Hypothalamus (tissue), 51 donors: ENCODE results near the gene YPEL2.
A peak's percentile ranks its signal among the peaks of the same experiment; 100 is the strongest.
"Not testable (repeated sequence)": the region's sequence is repeated elsewhere in the genome, so short reads cannot be mapped to it uniquely, and the experiment has no call there.

Experiments
- DNase-seq, 51 donors: peaks; one replicate each; lab custom pipeline; 2025; lab: John Stamatoyannopoulos, UW

Gene YPEL2, protein sequence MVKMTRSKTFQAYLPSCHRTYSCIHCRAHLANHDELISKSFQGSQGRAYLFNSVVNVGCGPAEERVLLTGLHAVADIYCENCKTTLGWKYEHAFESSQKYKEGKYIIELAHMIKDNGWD

DNA sequence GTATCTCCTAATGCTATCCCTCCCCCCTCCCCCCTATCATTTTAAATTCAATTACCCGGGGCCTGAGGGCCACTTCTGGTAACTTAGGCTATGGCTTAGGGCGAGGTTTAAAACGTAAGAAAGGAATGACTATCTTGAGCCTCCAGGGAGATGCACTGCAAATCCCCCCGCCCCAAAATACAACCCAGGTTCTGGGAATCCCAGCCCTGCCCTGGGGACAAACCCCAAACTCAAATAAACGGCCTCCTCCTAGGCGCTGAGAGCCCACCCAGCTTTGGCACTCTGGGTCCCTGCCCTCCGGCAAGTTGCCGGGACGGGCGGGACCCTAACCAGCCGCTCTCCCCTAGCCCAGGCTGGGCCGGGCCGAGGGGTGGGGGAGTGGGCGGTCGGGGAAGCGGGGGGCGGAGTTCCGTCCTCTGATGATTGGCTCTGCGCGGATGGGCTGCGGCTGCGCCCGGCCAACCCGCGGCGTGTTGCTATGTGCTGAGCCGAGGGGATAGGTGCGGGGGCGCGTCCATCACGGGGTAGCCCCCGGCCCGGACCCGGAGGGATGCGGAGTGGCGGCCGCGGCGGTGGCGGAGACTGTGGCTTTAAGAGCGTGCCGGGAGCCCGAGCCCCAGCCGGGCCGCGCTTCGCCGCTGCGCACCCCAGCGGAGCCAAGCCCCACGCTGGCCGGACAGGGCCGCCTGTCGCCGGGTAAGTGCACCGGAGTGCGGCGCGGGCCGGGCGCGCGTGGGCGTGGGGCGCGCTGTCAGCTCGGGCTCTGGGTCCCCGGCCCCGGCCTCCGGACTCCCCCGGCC is at the start of gene YPEL2:
TSS of gene YPEL2 (plus strand) at position 527 of the 800 bp plus-strand sequence. CDS start 21,755 bp downstream, outside the sequence.
- DNase-seq = peak; percentile 41 to 99 (median 93)

DNA sequence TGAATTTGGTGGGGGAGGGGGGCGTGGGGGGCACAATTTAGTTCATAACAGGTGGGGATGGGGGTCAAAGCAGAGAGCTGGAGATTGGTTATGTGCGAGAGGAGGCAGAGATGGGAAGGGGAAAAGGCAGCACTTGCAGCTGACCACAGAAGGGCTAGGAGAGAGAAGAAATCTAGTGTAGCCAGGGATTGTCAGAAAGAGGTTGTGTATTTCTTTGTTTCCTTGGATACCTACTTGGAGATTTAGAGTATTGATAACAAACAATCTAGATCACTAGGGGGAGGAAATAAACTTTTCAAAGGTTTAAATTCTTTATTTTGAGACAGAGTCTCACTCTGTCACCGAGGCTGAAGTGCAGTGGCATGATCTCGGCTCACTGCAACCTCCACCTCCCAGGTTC is 47.1 kb upstream of the YPEL2 start:
- no peak for DNase-seq

DNA sequence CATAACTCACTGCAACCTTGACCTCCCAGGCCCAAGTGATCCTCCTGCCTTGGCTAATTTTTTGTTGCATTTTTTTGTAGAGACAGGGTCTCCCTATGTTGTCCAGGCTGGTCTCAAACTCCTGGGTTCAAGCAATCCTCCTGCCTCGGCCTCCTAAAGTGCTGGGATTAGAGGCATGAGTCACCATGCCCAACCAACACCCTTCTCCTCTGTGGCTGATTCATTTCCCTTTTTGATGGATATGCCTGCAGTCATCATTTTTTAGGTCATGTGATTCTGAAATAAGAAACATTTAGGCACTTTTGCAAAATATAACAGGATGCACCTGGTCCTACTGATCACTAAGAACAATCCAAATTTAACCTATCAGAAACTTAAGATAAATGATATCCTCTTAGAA is 44.0 kb upstream of the YPEL2 start:
- DNase-seq = no peak

DNA sequence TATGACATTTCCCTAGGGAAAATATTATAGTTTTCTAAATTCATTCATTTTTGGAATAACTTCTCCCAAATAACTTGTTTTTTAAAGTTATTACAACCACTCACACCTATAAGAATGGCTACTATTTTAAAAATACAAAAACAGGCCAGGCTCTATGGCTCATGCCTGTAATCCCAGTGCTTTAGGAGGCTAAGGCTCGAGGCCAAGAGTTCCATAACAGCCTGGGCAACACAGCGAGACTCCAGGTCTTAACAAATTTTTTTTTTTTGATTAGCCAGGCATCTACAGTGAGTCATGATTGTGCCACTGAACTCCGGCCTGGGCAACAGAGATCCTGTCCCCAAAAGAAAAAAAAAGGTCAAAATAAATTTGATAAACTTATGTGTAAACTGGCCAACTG is 43.6 kb upstream of the YPEL2 start:
- DNase-seq = no peak

DNA sequence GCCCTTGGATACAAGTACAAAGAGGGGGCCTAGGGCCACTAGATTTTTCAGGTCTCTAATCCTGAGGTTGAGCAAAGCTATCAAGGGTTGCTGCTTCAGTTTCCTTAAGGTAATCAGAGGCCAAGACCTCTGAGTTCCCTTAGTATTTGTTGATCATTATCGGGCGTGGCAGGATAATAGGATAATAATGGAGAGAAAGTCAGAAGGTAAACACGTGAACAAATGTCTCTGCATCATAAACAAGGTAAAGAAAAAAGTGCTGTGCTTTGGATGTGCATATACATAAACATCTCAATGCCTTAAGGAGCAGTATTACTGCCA is 41.5 kb upstream of the YPEL2 start:
- DNase-seq = no peak

DNA sequence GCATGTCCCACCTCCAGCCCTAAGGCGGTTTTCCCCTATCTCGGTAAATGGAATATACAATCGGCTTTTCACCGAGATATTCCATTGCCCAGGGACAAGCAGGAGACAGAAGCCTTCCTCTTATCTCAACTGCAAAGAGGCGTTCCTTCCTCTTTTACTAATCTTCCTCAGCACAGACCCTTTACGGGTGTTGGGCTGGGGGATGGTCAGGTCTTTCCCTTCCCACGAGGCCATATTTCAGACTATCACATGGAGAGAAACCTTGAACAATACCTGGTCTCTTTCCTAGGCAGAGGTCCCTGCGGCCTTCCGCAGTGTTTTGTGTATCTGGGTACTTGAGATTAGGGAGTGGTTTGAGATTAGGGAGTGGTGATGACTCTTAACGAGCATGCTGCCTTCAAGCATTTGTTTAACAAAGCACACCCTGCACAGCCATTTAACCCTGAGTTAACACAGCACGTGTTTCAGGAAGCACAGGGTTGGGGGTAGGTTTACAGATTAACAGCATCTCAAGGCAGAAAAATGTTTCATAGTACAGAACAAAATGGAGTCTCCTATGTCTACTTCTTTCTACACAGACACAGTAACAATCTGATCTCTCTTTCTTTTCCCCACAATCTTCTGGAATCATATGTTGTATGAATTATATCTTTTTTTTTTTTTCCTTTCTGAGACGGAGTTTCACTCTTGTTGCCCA is 41.0 kb upstream of the YPEL2 start:
- DNase-seq = not testable (repeated sequence)

DNA sequence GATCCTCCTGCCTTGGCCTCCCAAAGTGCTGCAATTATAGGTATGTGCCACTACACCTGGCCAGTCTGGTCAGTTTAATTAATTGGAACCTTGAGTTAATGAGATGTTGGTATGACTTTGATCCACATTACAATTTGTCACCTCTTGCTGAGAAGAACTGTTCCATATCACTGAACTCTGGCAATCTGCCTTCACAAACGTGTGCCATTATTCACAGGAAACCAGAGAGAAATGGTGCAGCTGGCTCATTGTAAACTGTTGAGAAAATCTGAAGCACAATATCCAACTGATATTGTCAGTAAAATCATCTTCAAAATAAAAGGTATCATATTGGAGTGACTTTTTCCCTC is 39.3 kb upstream of the YPEL2 start:
- no peak for DNase-seq

DNA sequence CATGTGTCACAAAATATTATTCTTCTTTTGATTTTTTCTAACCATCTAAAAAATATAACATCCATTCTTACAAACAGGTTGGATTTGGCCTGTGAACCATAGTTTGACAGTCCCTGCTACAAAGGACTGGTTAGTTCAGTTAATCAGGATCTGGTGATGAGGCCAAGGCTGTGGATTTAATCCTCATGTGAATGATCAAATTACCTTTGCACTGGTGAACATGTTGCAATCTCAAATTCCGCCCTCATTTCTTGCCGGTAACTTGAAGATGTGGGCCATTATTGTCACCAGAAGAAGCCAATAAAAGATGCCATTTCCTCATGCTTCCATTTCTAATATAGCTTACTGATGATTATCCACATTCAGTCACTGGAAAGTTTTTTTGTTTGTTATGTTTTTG is 35.3 kb upstream of the YPEL2 start:
- no peak for DNase-seq

DNA sequence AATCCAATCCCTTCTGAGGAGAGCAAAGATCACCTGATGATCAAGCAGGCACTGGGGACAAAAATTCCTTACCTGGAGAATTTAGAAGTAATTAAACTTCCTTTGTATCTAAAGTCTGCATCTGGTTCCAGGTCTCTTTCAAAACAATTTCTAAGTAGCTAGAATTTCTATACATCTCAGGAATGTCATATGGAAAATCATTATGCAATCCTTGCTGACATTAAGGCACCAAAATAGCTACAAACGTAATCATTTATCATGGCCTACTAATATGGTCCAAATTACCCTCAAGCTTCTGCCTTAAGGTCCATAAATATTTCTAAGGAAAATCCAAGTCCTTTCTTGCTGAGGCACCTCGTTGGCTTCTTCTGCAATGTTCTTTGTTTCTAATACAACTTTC is 32.9 kb upstream of the YPEL2 start:
- DNase-seq = no peak

DNA sequence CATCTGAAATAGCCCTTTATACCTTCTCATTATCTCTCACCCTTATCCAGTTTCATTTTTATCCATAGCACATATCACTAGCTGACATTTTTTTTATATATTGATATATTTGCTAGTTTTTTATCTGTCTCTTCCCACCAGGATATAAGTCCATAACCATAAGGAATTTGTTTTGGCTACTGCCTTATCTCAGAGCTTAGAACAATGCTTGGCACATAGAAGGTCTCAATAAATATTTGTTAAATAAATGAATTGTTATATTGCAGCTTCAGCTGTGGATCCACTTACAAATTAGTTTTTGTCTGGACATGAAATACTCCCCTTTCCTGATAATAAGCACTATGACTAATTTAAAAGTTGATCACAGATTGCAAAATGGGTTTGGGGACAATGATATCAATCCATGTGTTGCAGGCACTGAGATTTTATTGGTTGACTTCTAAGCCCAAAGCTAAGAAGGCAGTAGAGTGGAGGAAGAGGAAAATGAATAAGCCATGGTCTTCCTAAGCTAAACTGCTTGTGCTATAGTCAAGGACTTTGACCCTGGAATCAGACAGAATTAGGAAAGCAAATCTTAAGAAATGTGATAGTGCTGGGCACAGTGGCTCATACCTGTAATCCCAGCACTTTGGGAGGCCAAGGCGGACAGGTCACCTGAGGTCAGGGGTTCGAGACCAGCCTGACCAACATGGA is 31.9 kb upstream of the YPEL2 start:
- no peak for DNase-seq

DNA sequence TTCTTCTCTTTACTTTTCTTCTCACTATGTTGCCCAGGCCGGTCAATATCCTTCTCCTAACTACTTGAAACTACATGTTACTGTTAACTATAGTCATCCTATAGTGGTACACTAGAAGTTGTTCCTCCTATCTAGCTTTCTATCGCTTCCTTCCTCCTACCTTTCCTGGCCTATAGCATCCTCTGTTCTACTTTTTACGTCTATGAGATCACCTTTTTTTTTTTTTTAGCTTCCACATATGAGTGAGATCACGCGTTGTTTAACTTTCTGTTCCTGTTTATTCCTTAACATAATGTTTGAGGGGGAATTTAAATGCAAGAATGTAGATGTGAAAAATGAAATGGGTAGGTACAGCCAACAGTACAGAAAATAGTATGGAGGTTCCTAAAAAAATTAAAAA is 30.5 kb upstream of the YPEL2 start:
- no peak for DNase-seq

DNA sequence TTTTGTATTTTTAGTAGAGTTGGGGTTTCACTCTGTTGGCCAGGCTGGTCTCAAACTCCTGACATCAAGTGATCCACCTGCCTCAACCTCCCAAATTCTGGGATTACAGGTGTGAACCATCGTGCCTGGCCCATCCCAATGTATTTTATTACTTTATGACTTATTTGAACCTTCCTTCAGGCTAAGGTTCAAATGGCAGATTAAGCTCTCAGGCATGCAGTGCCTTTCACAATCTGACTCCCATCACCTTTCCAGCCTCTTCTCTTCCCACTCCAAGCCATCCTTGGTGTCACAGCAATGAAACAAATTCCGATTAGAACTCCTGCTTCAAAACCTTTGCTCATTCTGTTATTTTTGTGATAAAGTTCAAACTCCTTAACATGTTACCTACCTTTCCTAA is 26.6 kb upstream of the YPEL2 start:
- DNase-seq = no peak

DNA sequence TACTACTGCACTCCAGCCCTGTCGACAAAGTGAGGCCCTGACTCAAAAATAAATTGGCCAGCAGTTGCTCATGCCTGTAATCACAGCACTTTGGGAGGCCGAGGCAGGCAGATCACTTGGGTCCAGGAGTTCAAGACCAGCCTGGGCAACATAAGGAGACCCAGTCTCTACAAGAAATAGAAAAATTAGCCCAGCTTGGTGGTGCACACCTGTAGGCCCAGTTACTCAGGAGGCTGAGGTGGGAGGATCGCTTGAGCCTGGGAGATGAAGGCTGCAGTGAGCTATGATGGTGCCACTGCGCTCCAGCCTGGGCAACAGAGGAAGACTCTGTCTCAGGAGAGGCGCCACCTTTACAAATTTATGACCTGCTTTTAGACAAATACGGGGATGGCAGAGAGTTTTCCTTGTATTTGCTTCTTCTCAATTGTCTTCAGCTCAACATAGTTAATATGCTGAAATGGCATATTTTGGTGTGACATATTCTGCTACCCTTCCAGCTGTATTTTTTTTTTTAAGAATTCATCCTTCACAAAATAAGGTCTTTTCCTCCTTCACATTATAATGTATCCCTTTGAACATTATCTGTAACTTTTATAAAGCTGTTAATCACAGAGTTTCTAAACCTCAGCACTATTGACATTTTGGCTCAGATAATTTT is 21.1 kb upstream of the YPEL2 start:
- no peak for DNase-seq

DNA sequence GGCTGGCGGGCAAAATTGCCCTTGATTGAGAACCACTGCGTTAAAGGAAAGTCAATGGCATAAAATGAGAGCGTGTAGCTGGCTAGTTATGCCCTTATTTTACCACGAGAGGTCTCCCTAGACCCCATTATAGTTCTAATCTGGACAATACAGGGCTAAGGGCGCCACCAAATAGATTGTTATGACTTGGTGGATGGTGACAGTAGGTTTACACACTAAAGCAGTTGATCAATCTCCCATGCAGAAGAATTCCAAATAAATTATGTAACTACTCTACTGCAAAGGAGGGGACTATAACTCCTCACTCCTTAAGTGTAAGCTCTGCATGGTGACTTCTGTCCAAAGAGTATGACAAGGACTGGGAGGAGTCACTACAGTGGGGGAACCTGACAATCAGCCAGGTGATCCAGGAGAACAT is 20.4 kb upstream of the YPEL2 start:
- DNase-seq = peak in 18 of 51 donors; percentile 3 to 75 (median 22)

DNA sequence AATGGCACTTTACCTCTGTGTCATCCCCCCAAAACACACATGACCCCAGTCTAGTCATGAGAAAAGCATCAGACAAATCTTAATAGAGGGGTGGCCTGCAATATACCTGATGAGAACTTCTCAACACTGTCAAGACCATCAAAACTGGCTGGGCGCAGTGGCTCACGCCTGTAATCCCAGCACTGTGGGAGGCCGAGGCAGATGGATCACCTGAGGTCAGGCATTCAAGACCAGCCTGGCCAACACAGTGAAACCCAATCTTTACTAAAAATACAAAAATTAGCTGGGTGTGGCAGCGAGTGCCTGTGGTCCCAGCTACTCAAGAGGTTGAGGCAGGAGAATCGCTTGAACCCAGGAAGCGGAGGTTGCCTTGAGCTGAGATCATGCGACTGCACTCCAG is 19.9 kb upstream of the YPEL2 start:
- not testable (repeated sequence) for DNase-seq

DNA sequence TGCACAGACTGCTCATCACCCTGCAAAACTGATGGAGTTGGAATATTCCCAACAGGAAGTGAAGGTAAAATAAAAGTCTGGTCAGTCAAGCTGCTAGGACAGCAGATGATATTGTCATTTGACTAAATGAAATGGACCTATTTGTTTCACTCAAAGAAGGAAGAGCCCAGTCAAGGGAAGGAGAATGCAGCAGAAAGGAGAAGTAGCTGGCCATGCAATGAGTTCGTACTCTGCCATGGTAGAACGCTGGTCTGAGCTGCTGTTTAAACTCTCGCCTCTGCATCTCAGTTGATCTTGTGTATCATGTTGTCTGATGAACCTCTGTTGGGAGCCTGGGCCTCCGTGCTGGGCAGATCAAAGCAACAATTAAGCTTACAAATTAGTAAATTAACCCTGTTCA is 15.6 kb upstream of the YPEL2 start:
- no peak for DNase-seq

DNA sequence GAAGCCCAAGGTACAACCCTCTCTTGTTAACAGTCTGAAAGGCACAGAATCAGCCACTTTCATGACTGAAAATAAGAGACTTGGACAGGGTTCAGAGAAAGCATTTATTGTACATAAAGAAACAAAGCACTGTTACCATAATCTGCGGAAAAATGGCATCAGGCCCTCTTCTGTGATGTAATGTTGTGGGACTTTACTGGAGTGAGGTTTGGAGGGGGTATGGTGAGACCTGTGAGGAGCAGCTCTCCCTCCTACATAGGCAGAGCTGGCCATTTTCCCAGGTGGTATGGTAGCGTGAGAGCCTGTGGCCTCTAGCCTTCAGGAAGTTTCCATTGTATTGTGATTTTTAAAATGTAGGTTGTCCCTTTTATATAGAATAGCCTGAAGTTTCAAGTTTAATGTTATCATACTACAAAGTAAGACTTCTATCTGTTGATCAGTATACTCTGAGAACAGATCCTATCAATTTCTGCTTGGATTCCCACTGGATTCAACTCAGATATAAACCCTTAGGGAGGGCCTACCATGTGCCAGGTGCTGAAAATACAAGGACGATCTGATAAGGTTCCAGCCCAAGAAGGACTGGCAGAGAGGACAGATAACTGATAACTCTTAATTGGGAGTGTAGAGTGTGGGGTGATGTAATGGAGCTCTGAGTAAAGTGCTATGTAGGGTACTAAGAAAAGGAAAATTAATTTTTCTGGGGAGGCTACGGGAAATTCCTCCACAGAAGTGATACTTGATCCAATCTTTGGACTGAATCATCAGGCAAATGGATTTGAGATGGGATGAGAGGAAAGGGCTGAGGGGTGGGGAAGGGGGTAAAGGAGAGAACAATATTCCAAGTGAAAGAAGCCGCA is 4.1 kb upstream of the YPEL2 start:
- DNase-seq = no peak

DNA sequence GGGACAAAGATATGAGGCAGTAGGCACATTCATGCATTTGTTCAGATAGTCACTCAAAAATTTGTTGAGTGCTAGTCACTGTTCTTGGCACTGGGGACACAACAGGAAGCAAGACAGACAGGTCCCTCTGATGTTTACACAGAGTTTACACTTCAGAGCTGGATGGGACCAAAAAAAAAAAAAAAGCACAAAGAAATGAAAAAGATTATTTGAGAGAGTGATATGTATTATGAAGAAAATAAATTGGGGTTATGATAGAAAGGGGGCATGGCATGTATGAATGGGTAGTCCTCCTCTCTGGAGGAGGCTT is 3.5 kb upstream of the YPEL2 start:
- DNase-seq = no peak

DNA sequence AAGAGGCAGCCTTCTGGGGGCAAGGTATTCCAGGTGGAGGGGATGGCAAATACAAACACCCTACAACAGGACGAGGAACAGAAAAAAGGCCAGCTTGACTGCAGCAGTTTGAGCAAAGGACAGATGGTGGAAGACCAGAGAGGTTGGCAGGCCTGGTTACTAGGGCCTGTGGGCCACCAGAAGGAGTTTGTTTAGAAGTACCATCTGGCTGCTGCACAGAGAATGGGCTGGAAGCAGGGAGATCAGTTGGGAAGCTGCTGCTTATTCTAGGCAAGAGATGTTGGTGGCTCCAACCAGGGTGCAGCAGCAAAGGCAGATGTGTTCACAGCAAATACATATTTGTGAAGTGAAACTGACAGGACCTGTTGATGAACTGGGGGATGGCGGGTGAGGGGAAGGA is 2.9 kb upstream of the YPEL2 start:
- DNase-seq = no peak
